ENCODE data around the gene SLC17A1.

The SLC17A1 gene

GRCh38 chr6:25831532-25832306 lies at the start of gene SLC17A1:
TSS of gene SLC17A1 (minus strand) at chr6:25832052. CDS start at chr6:25830557, 1,495 bp downstream.
- no peak for DNase-seq

- no peak for DNase-seq
These were observed 48.7 kb upstream of the SLC17A1 start for GRCh38 chr6:25880601-25881000.

GRCh38 chr6:25878721-25879322 lies 47.0 kb upstream of the SLC17A1 start:
- no peak for DNase-seq

- DNase-seq: no peak
These were observed 44.2 kb upstream of the SLC17A1 start for GRCh38 chr6:25875926-25876602.

- no peak for DNase-seq
These were observed 43.7 kb upstream of the SLC17A1 start for GRCh38 chr6:25875563-25875905.

- no peak for DNase-seq
These were observed 43.1 kb upstream of the SLC17A1 start for GRCh38 chr6:25874822-25875562.

GRCh38 chr6:25874118-25874517 lies 42.3 kb upstream of the SLC17A1 start, which contains the start of gene SLC17A3:
TSS of gene SLC17A3 (minus strand) at chr6:25874243. CDS start at chr6:25868387, 5,856 bp downstream.
- DNase-seq: no peak

GRCh38 chr6:25872814-25873213 lies 41.0 kb upstream of the SLC17A1 start:
- DNase-seq: no peak

- DNase-seq: no peak
These were observed 38.0 kb upstream of the SLC17A1 start for GRCh38 chr6:25869840-25870239.

- DNase-seq: no peak
These were observed 36.8 kb upstream of the SLC17A1 start for GRCh38 chr6:25868436-25869183.

- no peak for DNase-seq
These were observed 34.2 kb upstream of the SLC17A1 start for GRCh38 chr6:25866011-25866410.

GRCh38 chr6:25863360-25863759 lies 31.5 kb upstream of the SLC17A1 start:
- DNase-seq: no peak

- DNase-seq: no peak
These were observed 30.3 kb upstream of the SLC17A1 start for GRCh38 chr6:25862199-25862598.

GRCh38 chr6:25852756-25853155 lies 20.9 kb upstream of the SLC17A1 start:
- no peak for DNase-seq

- no peak for DNase-seq
These were observed 20.1 kb upstream of the SLC17A1 start for GRCh38 chr6:25851961-25852360.

- no peak for DNase-seq
These were observed 12.7 kb upstream of the SLC17A1 start for GRCh38 chr6:25844518-25844917.

- no peak for DNase-seq
These were observed 10.7 kb upstream of the SLC17A1 start for GRCh38 chr6:25842526-25842925.

- DNase-seq: no peak
These were observed 3.8 kb upstream of the SLC17A1 start for GRCh38 chr6:25835442-25836283.

- DNase-seq: no peak
These were observed 3.1 kb upstream of the SLC17A1 start for GRCh38 chr6:25834950-25835349.

GRCh38 chr6:25833136-25833535 lies 1.3 kb upstream of the SLC17A1 start:
- no peak for DNase-seq

- DNase-seq: no peak
These were observed 818 bp upstream of the SLC17A1 start for GRCh38 chr6:25832670-25833069.

- no peak for DNase-seq
These were observed 433 bp upstream of the SLC17A1 start for GRCh38 chr6:25832307-25832662.
